CMK (cell line): ENCODE results near the gene FAM170B.

Source experiments
- DNase-seq: peaks from one replicate; pipeline ENCODE4 v3.0.0-alpha.2; 2010; ENCODE audit warnings: low read depth

Gene FAM170B

GRCh38 chr10:49120911-49121310 is 12.9 kb downstream of the FAM170B start:
- DNase-seq = no peak

- no peak for DNase-seq
Observed at GRCh38 chr10:49119746-49120145, 14.1 kb downstream of the FAM170B start.

- no peak for DNase-seq
Observed at GRCh38 chr10:49118430-49119074, 15.3 kb downstream of the FAM170B start.

GRCh38 chr10:49117376-49118070 is 16.3 kb downstream of the FAM170B start:
- DNase-seq = no peak

- no peak for DNase-seq
Observed at GRCh38 chr10:49116509-49117375, 17.1 kb downstream of the FAM170B start.

GRCh38 chr10:49115796-49116508 is 17.9 kb downstream of the FAM170B start:
- DNase-seq = no peak

GRCh38 chr10:49115015-49115795 is 18.6 kb downstream of the FAM170B start, which contains the start of gene VSTM4:
VSTM4 (minus strand) TSS chr10:49115522; CDS start chr10:49115485, 37 bp downstream.
- no peak for DNase-seq

GRCh38 chr10:49114718-49115014 is 19.2 kb downstream of the FAM170B start:
- no peak for DNase-seq

- no peak for DNase-seq
Observed at GRCh38 chr10:49113741-49114141, 20.1 kb downstream of the FAM170B start.

- no peak for DNase-seq
Observed at GRCh38 chr10:49112851-49113250, 21.0 kb downstream of the FAM170B start.

GRCh38 chr10:49112098-49112497 is 21.7 kb downstream of the FAM170B start:
- no peak for DNase-seq

- DNase-seq = no peak
Observed at GRCh38 chr10:49111320-49111698, 22.5 kb downstream of the FAM170B start.

GRCh38 chr10:49110684-49111319 is 23.0 kb downstream of the FAM170B start:
- DNase-seq = no peak

GRCh38 chr10:49109669-49110340 is 24.0 kb downstream of the FAM170B start:
- no peak for DNase-seq

GRCh38 chr10:49108656-49109055 is 25.2 kb downstream of the FAM170B start:
- no peak for DNase-seq

GRCh38 chr10:49107887-49108267 is 25.9 kb downstream of the FAM170B start:
- DNase-seq = no peak

- no peak for DNase-seq
Observed at GRCh38 chr10:49107111-49107886, 26.5 kb downstream of the FAM170B start.

GRCh38 chr10:49106451-49106850 is 27.4 kb downstream of the FAM170B start:
- no peak for DNase-seq

- DNase-seq = no peak
Observed at GRCh38 chr10:49105076-49105475, 28.7 kb downstream of the FAM170B start.

GRCh38 chr10:49104323-49104722 is 29.5 kb downstream of the FAM170B start:
- no peak for DNase-seq
